HG03064 (cell line): ENCODE results near the gene SMIM13.

Experiments
- ATAC-seq: cut with Tn5 transposase; IDR thresholded peaks from one replicate; pipeline ENCODE4 v1.9.1; 2021; ENCODE audit warnings: low read depth; ENCODE audit not compliant: unreplicated experiment

SMIM13 gene

DNA sequence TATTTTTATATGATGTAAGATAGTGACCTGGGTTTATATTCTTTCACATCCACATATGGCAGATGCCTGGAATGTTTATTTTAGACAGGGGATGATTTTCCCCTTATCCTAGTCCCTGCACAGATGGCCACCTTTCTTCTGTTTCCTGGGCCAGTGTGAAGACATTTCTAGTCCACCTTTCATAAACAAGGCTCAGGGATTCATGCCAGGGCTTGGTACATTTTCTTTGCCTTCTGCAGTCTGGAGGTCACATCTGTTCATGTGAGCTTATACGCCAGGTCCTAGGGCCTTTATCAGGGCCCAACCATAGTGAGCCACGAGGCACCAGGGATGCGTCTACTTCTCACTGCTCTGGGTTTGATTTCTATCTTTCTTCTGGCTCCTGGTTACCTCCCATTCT is 55.9 kb downstream of the SMIM13 start:
- ATAC-seq = no peak

- ATAC-seq = no peak
These were observed 57.9 kb downstream of the SMIM13 start for GRCh38 chr6:11151488-11151887.

GRCh38 chr6:11152581-11152980 is 58.9 kb downstream of the SMIM13 start:
- no peak for ATAC-seq

DNA sequence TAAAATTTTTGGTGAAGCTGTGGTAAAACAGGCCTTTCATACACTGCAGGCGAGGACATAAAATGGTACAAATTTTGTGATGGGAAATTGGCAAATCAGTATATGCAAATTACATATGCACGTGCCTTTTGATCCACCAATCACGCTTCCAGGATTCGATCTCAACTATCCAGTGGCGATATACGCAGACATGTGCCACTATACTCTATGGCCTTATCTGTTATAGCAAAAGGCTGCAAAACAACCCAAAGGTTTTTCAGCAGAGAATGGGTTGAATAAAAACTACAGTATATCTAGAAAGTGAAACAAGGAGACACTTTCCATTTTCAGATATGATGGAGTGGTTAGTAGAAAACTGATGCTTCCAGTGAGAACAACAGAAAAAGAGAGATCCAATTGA is 59.8 kb downstream of the SMIM13 start:
- no peak for ATAC-seq

- ATAC-seq = no peak
These were observed 62.0 kb downstream of the SMIM13 start for GRCh38 chr6:11155589-11155988.

GRCh38 chr6:11160199-11160598 is 66.6 kb downstream of the SMIM13 start:
- no peak for ATAC-seq

GRCh38 chr6:11161031-11161956 is 67.7 kb downstream of the SMIM13 start:
- no peak for ATAC-seq

DNA sequence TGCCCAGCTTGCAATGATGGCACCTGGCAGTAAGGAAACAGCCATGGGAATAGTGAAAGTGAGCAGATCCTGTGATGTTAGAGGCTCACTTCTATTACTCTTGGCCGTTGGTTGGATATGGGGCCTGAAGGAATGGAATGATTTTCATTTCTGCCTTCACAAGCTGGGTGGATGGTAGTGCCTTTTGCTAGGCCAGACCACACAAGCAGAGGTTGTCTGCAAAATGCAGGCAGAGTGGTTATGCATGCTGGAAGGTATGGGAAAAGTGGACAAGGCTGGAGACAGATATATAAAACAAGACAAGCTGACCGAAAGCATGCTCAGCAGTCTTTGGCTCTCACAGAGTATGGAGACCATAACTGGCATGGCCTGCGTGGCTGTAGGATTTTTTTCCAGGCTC is 68.6 kb downstream of the SMIM13 start:
- ATAC-seq = no peak

DNA sequence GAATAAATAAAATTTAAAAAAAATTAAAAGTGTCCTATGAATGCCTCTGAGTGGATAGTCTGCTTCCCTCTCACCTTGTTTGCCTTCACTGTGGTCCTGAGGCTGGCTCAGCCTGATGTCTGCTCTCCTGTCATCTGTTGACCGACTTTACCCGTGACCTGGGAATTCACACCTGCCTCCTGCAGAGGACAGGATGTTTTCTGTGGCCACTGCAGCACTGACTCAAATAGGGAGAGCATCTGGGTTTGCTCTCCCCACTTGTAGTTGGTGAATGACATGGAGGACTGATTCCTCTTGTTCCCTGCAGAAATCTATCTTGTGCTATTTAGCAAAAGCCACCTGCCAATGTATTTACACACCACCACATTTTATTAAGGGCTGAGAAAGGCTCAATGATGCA is 70.3 kb downstream of the SMIM13 start:
- ATAC-seq = no peak

DNA sequence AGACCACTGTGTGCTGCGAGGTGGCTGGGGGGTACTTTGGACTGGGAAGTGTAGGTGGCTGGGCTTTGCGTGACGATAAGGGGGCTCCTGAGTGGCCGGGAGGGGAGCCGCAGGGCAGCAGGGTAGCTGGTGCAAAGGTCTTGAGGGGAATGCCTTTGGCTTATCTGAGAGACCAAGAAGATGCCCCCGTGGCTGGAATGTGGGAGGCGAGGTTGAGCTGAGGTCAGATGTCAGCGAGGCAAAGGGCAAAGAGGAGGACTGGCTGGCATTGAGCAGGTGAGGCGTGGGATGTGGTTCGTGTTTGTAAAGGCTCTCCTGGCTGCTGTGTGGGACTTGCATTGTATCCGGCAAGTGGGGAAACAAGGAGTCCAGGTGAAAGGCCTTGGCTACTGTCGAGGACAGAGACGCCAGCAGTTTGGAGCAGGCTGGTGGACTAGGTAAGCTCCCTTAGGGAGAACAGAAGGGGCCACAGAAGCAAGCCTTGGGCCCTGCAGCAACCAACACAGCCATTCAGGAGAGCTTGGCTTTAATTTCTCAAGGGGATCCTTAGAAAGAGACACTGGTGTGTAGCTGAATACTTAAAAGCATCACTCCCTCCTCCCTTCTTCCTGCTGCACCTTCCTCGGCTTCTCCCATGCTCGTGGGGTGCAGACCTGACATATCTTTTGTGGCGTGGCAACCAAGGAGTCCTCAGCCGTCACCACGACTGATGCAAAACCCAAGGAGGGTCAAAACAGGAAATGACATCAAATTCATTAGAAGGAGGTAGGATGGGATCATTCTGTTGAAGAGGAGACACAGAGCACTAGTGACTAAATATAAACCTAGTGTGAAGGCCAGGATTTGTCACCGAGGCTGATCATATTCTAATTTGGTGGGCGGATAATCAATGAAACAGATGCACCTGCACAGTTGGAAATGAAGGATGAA is 71.3 kb downstream of the SMIM13 start:
- ATAC-seq = no peak

- ATAC-seq = no peak
These were observed 73.3 kb downstream of the SMIM13 start for GRCh38 chr6:11166948-11167347.

DNA sequence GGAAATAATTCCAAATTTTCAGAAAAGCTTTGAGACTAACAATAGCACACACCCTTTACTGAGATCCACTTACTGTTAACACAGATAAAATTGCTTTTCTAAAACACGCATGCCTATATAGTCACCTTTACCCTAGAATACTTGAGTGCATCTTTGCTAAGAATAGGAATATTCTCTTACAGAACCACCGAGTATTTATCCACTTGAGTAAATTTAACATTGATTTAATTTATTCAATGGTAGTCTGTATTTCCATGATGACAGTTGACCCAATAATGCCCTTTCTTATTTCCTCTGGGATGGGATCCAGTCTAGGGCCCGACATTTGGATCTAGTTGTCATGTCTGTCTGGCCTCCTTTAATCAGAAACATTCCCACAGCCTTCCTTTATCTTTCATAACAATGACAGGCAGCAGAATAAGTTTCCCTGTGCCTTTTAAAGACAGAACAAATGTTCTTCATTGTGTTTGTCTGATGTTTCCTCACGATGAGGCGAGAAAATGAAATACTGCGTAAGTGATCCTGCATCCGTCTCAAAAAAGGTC is 74.5 kb downstream of the SMIM13 start:
- no peak for ATAC-seq

GRCh38 chr6:11171952-11172351 is 78.3 kb downstream of the SMIM13 start:
- ATAC-seq = no peak

DNA sequence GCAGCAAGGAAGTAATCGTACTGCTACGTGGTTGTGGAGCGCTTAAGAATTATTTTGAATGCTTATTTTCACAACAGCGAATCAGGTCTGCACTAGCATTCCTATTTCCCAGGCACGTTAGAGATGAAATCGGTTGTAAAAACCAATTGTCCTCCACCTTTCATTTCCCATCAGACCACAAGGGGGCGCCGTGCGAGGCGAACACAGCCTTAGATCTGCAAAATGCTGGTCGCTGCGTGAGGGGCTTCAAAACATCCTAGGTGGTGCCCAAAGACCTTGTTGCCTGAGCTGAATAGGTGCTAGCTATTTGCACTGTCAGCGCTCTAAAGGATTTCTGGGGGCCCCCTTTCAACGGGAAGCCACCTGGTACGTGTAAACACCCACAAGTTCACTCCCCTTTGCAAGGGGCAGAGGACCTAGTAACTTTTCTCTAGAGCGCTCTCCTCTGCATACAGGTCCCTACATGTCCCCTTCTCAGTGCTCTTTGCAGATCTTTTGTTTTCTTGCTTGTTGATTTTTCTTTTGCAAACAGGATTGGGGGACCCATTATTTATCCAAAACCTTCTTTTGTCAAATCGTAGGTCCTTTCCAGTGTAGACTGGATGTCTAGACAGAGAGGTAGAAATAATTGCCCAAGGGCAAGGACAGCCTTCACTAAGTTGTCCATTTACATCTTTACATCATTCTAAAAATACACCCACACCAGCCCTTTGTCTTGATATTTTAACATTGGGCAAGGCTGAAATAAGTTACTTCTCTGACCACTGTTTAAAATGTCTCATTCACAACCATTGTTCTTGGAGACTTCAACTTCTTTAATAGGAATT is 79.1 kb downstream of the SMIM13 start:
- ATAC-seq = no peak

- ATAC-seq = no peak
These were observed 80.6 kb downstream of the SMIM13 start for GRCh38 chr6:11174242-11174611.

DNA sequence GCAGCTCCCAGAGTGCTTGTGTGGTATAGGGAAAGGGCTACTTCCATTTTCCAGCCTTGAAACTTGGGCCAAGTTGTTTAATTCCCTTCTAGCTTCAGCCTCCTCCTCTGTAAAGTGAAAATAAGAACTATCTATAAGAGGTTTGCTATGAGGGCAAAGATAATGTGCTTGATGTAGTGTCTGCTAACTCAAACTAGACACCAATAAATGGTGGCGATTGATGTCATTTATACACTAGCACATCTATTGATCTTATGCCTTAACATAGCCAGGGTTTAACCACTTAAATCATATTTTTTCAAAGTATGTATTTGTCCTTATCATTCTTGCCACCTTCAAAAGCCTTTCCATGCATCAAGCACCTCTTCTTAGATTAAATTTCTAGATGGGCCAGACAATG is 83.6 kb downstream of the SMIM13 start:
- no peak for ATAC-seq

GRCh38 chr6:11179088-11179418 is 85.4 kb downstream of the SMIM13 start:
- ATAC-seq = no peak

DNA sequence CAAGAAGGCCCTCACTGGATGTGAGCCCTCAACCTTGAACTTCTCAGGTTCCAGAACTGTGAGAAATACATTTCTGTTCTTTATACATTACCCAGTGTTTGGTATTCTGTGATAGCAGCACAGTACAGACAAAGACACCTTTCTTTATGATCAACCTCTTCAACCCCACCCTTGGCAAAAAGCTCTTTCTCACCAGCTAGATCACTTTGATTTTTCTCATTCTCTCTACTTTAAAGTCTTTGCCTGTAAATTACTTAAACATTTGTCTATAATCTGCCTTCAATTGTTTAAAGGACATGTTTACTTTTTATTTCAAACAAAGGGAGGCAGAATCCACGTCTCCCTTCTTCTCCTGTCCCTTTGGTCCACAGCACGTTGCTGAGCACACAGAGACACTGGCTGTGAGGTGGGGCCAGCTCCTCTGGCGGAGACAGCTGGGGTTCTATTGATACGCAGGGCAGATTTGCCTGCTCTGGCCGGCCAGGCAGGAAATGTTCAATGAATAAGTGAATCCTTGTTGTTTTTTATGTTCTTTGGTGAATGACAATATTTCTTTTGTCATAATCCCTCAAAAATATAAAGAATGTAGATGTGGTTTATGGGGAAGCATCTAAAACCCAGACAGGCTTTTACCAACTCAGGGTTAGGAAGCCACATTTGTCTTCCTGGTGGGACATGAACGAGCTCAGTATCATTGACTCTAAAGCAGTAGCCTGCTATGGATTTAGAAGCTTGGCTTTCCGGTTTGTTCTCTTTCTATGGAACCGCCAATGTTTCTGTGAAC is 86.0 kb downstream of the SMIM13 start:
- ATAC-seq = no peak

DNA sequence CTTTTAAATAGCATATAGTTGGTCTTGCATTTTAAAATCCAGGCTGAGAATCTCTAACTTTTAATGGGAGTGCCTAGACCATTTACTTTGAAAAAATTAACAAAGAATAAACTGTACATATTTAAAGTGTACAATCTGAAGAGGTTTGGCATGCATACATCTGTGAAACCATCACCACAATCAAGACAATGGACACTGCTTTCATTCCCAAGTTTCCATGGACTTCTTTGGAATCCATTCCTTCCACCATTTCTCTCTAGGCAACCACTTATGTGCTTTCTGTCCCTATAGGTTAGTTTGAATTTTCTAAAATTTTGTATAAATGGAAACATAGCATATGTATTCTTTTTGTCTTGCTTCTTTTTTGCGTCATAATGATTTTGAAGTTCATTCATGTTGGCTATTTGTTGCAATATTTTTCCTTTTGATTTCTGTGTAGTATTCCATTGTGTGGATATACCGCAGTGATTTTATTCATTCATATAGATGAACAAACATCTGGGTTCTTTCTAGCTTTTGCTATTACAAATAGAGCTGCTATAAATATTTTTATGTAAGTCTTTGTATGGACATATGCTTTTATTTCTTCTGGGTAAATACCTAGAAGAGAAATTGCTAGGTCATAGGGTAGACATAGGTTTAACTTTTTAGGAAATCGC is 88.0 kb downstream of the SMIM13 start:
- ATAC-seq = no peak
